ENCODE data around the gene LRFN5.
"Not testable (repeated sequence)": the region's sequence is repeated elsewhere in the genome, so short reads cannot be mapped to it uniquely, and the experiment has no call there.

The LRFN5 gene

DNA sequence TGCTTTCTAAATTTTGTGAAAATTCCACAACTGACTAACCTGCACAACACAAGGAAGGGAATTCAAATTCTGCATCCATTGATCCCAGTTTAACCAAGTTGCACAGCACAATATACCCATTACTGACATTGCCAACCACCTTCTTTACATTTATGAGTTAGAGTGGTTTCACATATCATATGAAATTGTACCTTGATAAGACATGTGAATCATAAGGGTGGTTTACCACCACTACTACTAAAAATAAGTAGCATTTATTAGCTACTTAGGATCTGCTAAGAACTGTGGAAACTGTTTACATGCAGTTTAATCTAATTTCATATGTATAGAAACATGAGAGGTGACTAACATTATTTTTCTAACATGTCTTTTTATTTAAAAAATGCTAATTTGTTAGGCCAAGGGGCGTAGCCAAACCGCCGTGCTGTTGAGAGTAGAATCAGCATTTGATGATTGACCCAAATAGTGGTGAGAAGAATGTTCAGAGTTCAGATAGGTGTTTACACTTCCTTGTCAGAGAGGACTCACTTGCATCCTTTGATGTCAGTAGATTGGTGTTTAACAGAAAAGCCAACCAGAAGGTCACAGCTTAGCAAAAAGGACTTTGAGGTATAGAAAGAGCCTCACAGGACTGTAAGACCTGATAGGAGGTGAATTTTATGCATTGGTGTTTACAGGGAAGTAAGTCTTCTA lies 56.2 kb downstream of the LRFN5 start:
- no peak overlapping the region for H3K4me3 ChIP-seq (ENCODE audit: control insufficient read depth, low read depth, low read length)
- no peak for DNase-seq (ENCODE audit: low read depth)
- TF ChIP-seq, protein P1, sequence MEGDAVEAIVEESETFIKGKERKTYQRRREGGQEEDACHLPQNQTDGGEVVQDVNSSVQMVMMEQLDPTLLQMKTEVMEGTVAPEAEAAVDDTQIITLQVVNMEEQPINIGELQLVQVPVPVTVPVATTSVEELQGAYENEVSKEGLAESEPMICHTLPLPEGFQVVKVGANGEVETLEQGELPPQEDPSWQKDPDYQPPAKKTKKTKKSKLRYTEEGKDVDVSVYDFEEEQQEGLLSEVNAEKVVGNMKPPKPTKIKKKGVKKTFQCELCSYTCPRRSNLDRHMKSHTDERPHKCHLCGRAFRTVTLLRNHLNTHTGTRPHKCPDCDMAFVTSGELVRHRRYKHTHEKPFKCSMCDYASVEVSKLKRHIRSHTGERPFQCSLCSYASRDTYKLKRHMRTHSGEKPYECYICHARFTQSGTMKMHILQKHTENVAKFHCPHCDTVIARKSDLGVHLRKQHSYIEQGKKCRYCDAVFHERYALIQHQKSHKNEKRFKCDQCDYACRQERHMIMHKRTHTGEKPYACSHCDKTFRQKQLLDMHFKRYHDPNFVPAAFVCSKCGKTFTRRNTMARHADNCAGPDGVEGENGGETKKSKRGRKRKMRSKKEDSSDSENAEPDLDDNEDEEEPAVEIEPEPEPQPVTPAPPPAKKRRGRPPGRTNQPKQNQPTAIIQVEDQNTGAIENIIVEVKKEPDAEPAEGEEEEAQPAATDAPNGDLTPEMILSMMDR (conservative IDR thresholded peaks at IDR 0.05; ENCODE audit: control insufficient read depth, insufficient read depth, low read depth, low read length): no peak

DNA sequence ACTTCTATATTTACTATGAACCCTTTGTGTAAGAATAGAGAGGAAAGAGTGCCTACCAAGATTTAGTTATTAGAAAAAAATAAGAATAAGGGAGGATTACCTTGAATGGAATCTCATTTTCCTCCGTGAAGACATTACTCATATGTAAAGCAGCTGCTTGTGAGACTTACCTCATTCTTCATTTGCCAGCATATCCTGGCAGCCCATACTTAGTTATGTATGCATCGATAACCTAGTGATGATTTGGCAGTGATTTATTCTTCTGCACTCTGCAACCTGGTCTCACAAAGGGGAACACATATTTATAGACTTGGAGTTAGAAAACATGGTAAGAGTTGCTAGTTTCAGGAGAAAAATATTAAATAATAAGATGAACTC lies 56.8 kb downstream of the LRFN5 start:
- TF ChIP-seq, protein P1 (conservative IDR thresholded peaks at IDR 0.05; ENCODE audit: control insufficient read depth, insufficient read depth, low read depth, low read length): no peak
- peak; percentile 33 for DNase-seq (ENCODE audit: low read depth)
- no peak overlapping the region for H3K4me3 ChIP-seq (ENCODE audit: control insufficient read depth, low read depth, low read length)

DNA sequence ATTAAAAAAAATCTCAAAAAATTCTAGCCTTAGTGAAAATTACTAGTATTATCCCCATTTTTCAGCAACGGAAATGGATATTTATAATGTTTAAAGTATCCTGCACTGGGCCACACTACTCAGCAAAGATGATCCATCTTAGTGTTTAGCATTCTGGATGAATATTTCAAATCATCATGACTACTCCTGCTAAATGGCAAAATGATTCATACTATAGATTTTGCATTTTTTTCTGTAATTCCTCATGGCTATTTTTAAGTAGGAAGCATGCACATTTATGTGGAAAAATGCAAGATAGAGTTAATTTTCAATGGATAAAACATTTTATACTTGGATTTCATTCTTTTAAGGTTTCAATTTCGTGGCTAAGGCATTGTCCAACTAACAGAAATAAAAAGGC lies 59.6 kb downstream of the LRFN5 start:
- peak; percentile 14 for DNase-seq (ENCODE audit: low read depth)
- TF ChIP-seq, protein P1 (conservative IDR thresholded peaks at IDR 0.05; ENCODE audit: control insufficient read depth, insufficient read depth, low read depth, low read length): no peak
- H3K4me3 ChIP-seq (ENCODE audit: control insufficient read depth, low read depth, low read length): no peak overlapping the region

DNA sequence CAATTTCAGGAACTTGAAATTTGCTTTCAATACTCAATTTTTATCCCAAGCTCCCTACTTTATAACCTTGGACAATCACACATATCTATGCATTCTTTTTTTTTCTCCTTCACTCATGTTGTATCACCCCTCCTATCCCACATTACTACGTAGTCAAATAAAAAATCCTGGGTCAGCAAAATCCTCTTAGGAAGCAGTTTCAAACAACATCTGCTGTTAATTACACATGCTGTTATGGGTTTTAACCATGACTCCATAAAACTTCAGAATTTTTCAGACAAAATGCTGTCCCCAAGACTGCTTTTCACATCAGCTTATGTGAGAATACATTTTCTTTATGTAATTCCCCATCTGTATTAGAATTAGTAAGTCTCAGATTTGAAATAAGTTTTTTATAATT lies 61.7 kb downstream of the LRFN5 start:
- H3K4me3 ChIP-seq (ENCODE audit: control insufficient read depth, low read depth, low read length): no peak overlapping the region
- TF ChIP-seq, protein P1 (conservative IDR thresholded peaks at IDR 0.05; ENCODE audit: control insufficient read depth, insufficient read depth, low read depth, low read length): no peak
- peak; percentile 66 for DNase-seq (ENCODE audit: low read depth)

DNA sequence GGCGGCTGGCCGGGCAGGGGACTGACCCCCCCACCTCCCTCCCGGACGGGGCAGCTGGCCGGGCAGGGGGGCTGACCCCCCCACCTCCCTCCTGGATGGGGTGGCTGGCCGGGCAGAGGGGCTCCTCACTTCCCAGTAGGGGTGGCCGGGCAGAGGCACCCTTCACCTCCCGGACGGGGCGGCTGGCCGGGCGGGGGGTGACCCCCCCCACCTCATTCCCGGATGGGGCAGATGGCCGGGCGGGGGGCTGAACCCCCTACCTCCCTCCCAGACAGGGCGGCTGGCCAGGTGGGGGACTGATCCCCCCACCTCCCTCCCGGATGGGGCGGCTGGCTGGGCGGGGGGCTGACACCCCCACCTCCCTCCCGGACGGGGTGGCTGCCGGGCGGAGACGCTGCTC lies 66.9 kb downstream of the LRFN5 start:
- H3K4me3 ChIP-seq (ENCODE audit: control insufficient read depth, low read depth, low read length); DNase-seq (ENCODE audit: low read depth): not testable (repeated sequence)

DNA sequence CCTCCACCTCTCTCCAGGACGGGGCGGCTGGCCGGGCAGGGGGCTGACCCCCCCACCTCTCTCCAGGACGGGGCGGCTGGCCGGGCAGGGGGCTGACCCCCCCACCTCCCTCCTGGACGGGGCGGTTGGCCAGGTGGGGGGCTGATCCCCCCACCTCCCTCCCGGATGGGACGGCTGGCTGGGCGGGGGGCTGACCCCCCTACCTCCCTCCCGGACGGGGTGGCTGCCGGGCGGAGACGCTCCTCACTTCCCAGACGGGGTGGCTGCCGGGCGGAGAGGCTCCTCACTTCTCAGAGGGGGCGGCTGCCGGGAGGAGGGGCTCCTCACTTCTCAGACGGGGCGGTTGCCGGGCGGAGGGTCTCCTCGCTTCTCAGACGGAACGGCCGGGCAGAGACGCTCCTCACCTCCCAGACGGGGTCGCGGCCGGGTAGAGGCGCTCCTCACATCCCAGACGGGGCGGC lies 67.9 kb downstream of the LRFN5 start:
- DNase-seq (ENCODE audit: low read depth); H3K4me3 ChIP-seq (ENCODE audit: control insufficient read depth, low read depth, low read length): not testable (repeated sequence)

DNA sequence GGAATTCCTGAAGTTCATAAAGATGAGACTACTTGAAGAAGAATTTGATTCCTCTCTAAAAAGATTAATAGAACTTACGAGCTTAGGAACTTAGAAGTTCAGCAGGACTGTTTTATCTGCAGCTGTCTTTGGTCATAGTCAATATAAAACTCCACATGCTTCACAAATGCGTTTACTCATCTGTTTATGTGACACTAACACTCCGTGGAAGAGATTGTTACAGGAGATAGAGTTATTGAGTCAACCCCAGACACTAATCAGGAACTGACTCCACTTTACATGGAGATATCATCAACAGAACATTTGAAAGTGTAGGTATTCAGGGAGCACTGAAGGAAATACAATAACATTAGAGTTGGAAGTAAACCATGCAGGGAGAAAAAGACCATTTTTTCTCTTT lies 92.8 kb downstream of the LRFN5 start:
- no peak for DNase-seq (ENCODE audit: low read depth)

More for the DNA sequence above, 92.8 kb downstream of the LRFN5 start:
- TF ChIP-seq, protein P1 (conservative IDR thresholded peaks at IDR 0.05; ENCODE audit: control insufficient read depth, insufficient read depth, low read depth, low read length): no peak
- no peak overlapping the region for H3K4me3 ChIP-seq (ENCODE audit: control insufficient read depth, low read depth, low read length)

Data from fibroblast of mammary gland (primary cell).